NCI-H2081 (cell line): ENCODE measurements around the gene CYP51A1.
"Not testable (repeated sequence)": the region's sequence is repeated elsewhere in the genome, so short reads cannot be mapped to it uniquely, and the experiment has no call there.

Experiments used
- DNase-seq, 2 experiments: peaks; one replicate each; lab custom pipeline; 2025; lab: John Stamatoyannopoulos, UW

CYP51A1 gene

GRCh38 chr7:92131093-92131492, 3.2 kb downstream of the CYP51A1 start:
- no peak for DNase-seq

GRCh38 chr7:92121681-92122080, 12.6 kb downstream of the CYP51A1 start:
- DNase-seq = no peak

GRCh38 chr7:92119213-92119759, 15.0 kb downstream of the CYP51A1 start:
- no peak for DNase-seq

GRCh38 chr7:92116949-92117348, 17.3 kb downstream of the CYP51A1 start:
- DNase-seq = no peak

GRCh38 chr7:92115821-92116220, 18.5 kb downstream of the CYP51A1 start:
- peak in 1 of 2 experiments; percentile 21 for DNase-seq

- no peak for DNase-seq
These were observed 23.4 kb downstream of the CYP51A1 start for GRCh38 chr7:92110857-92111256.

GRCh38 chr7:92108821-92109220, 25.5 kb downstream of the CYP51A1 start:
- DNase-seq = no peak

- DNase-seq = not testable (repeated sequence)
These were observed 31.4 kb downstream of the CYP51A1 start for GRCh38 chr7:92102862-92103261.

GRCh38 chr7:92100534-92100933, 33.7 kb downstream of the CYP51A1 start:
- no peak for DNase-seq

- DNase-seq = no peak
These were observed 38.9 kb downstream of the CYP51A1 start for GRCh38 chr7:92095380-92095779.

- DNase-seq = no peak
These were observed 42.1 kb downstream of the CYP51A1 start for GRCh38 chr7:92092210-92092609.

GRCh38 chr7:92088266-92088665, 46.0 kb downstream of the CYP51A1 start:
- DNase-seq = no peak

GRCh38 chr7:92083922-92084321, 50.4 kb downstream of the CYP51A1 start:
- not testable (repeated sequence) for DNase-seq

GRCh38 chr7:92076509-92076908, 57.8 kb downstream of the CYP51A1 start:
- no peak for DNase-seq

- no peak for DNase-seq
These were observed 58.7 kb downstream of the CYP51A1 start for GRCh38 chr7:92075455-92076158.

GRCh38 chr7:92072708-92073107, 61.6 kb downstream of the CYP51A1 start:
- no peak for DNase-seq

- no peak for DNase-seq
These were observed 62.2 kb downstream of the CYP51A1 start for GRCh38 chr7:92072121-92072520.

- no peak for DNase-seq
These were observed 63.2 kb downstream of the CYP51A1 start for GRCh38 chr7:92071032-92071431.

- no peak for DNase-seq
These were observed 69.7 kb downstream of the CYP51A1 start for GRCh38 chr7:92064438-92065029.
